Measurements from ENCODE around the gene HDAC1. TPM values are rescaled to one million over a fixed set of nuclear protein-coding genes. Genes with fewer than 3 reads are reported as not detected.

HDAC1 gene
- total RNA-seq, 1 experiment from 2014 or later = 186 TPM

GRCh38 chr1:32327204-32327603, 35.3 kb downstream of the HDAC1 start:
- H3K27me3 Mint-ChIP-seq (ENCODE audit: unreplicated experiment) = no peaks in the 10 kb centered on the region
- H3K4me1 Mint-ChIP-seq (ENCODE audit: low read depth, unreplicated experiment) = peaks cover 22% of the 10 kb centered on the region
- intact Hi-C loops (cut with micrococcal nuclease; ENCODE audit: unreplicated experiment) = no loop called here
- H3K36me3 Mint-ChIP-seq (ENCODE audit: insufficient read depth, unreplicated experiment) = peaks cover 63% of the 10 kb centered on the region
- TF ChIP-seq CTCF (IDR thresholded peaks at IDR 0.05; ENCODE audit: unreplicated experiment) = no peak
- no peak overlapping the region for H3K4me3 Mint-ChIP-seq (ENCODE audit: low read depth, unreplicated experiment)
- no peak for DNase-seq
- CTCF ChIA-PET = no interaction called here
- H3K9me3 Mint-ChIP-seq (ENCODE audit: low read depth, unreplicated experiment) = no peaks in the 10 kb centered on the region
- BruUV-seq (replicated peaks) = no TSS peak
- H3K27ac Mint-ChIP-seq (ENCODE audit: unreplicated experiment) = no peak overlapping the region

GRCh38 chr1:32329931-32330466, 38.1 kb downstream of the HDAC1 start:
- Mint-ChIP-seq H3K4me1 (ENCODE audit: low read depth, unreplicated experiment) (peaks cover 37% of the 10 kb centered on the region), H3K36me3 (ENCODE audit: insufficient read depth, unreplicated experiment) (peaks cover 76% of the 10 kb centered on the region), H3K4me3 (ENCODE audit: low read depth, unreplicated experiment) (no peak overlapping the region), H3K27ac (ENCODE audit: unreplicated experiment) (no peak overlapping the region), H3K27me3 (ENCODE audit: unreplicated experiment) (no peaks in the 10 kb centered on the region), H3K9me3 (ENCODE audit: low read depth, unreplicated experiment) (no peaks in the 10 kb centered on the region)
- no peak for DNase-seq
- CTCF ChIA-PET = no interaction called here
- intact Hi-C loops (cut with micrococcal nuclease; ENCODE audit: unreplicated experiment) = no loop called here
- no TSS peak for BruUV-seq (replicated peaks)
- TF ChIP-seq CTCF (IDR thresholded peaks at IDR 0.05; ENCODE audit: unreplicated experiment) = no peak

- intact Hi-C loops (cut with micrococcal nuclease; ENCODE audit: unreplicated experiment) = no loop called here
- TF ChIP-seq CTCF (IDR thresholded peaks at IDR 0.05; ENCODE audit: unreplicated experiment) = no peak
- Mint-ChIP-seq H3K4me3 (ENCODE audit: low read depth, unreplicated experiment) (no peak overlapping the region), H3K4me1 (ENCODE audit: low read depth, unreplicated experiment) (peaks cover 37% of the 10 kb centered on the region), H3K27me3 (ENCODE audit: unreplicated experiment) (no peaks in the 10 kb centered on the region), H3K9me3 (ENCODE audit: low read depth, unreplicated experiment) (no peaks in the 10 kb centered on the region), H3K27ac (ENCODE audit: unreplicated experiment) (peak overlapping the region; percentile 74), H3K36me3 (ENCODE audit: insufficient read depth, unreplicated experiment) (peaks cover 72% of the 10 kb centered on the region)
- no TSS peak for BruUV-seq (replicated peaks)
- CTCF ChIA-PET = no interaction called here
- DNase-seq = no peak
Observed at GRCh38 chr1:32330558-32331151, 38.8 kb downstream of the HDAC1 start.

- CTCF ChIA-PET = interaction anchor here (1.8 kb wide), 1 partner anchor 10 kb away, joined by 6 read pairs; no protein-coding TSS in a partner anchor
- no peak for TF ChIP-seq CTCF (IDR thresholded peaks at IDR 0.05; ENCODE audit: unreplicated experiment)
- no peaks in the 10 kb centered on the region for H3K27me3 Mint-ChIP-seq (ENCODE audit: unreplicated experiment)
- H3K36me3 Mint-ChIP-seq (ENCODE audit: insufficient read depth, unreplicated experiment) = peaks cover 74% of the 10 kb centered on the region
- no TSS peak for BruUV-seq (replicated peaks)
- intact Hi-C loops (cut with micrococcal nuclease; ENCODE audit: unreplicated experiment) = no loop called here
- no peak overlapping the region for H3K4me3 Mint-ChIP-seq (ENCODE audit: low read depth, unreplicated experiment)
- peak overlapping the region; percentile 74 for H3K27ac Mint-ChIP-seq (ENCODE audit: unreplicated experiment)
- H3K9me3 Mint-ChIP-seq (ENCODE audit: low read depth, unreplicated experiment) = no peaks in the 10 kb centered on the region
- no peak for DNase-seq
- H3K4me1 Mint-ChIP-seq (ENCODE audit: low read depth, unreplicated experiment) = peaks cover 37% of the 10 kb centered on the region
Observed at GRCh38 chr1:32331549-32331948, 39.7 kb downstream of the HDAC1 start.
